ENCODE measurements around the gene SBF2.

DNA sequence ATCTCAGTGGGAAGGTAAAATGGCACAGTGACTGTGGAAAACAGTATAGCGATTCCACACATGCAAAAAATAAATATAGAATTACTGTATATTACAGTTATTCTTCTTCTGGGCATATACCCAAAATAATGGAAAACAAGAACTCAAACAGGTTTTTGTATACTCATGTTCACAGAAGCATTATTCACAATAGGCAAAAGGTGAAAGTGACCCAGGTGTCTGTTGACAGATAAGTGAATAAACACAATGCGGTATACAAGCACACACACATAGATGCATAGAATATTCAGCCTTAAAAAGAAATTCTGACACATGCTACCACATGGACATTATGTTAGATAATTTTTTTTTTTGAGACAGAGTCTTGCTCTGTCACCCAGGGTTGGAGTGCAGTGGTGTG lies 397.1 kb downstream of the SBF2 start:
- no peak for TF ChIP-seq POLR2A (IDR thresholded peaks at IDR 0.05; ENCODE audit: low read depth, low read length)
- TF ChIP-seq TAF1 (IDR thresholded peaks at IDR 0.05; ENCODE audit: low read depth, low read length), result no peak
- no peak for TF ChIP-seq POLR2AphosphoS5 (IDR thresholded peaks at IDR 0.05; ENCODE audit: low read depth, low read length)
- no peak for TF ChIP-seq PAX5 (IDR thresholded peaks at IDR 0.05; ENCODE audit: insufficient read depth, low read length, severe bottlenecking)
- no peak for TF ChIP-seq SPI1 (IDR thresholded peaks at IDR 0.05; ENCODE audit: low read depth, low read length)
- no peak for TF ChIP-seq POU2F2 (IDR thresholded peaks at IDR 0.05; ENCODE audit: low read depth, low read length)
